Measurements from ENCODE around the gene RYR3. TPM values are rescaled to one million over a fixed set of nuclear protein-coding genes. Genes with fewer than 3 reads are reported as not detected.

Gene RYR3
- total and polyA plus RNA-seq, 4 donors = 0.09 to 1.4 (median 0.47) TPM

GRCh38 chr15:33912326-33912725, 601.6 kb downstream of the RYR3 start:
- no peaks in the 10 kb centered on the region for H3K36me3 ChIP-seq (ENCODE audit: control insufficient read depth in 4 of 4, insufficient read depth in 4 of 4, low read length in 4 of 4)
- no peak for TF ChIP-seq CTCF (IDR thresholded peaks at IDR 0.05; ENCODE audit: control extremely low read depth, extremely low read depth)
- ATAC-seq (ENCODE audit: insufficient read depth, low FRiP score) (no peak), DNase-seq (no peak)
- H3K9ac ChIP-seq (ENCODE audit: insufficient read depth in 1 of 2, low read length in 2 of 2) = no peak overlapping the region
- no peaks in the 10 kb centered on the region for H3K4me1 ChIP-seq (ENCODE audit: control insufficient read depth in 5 of 5, insufficient read depth in 5 of 5, low read length in 5 of 5)
- no peak overlapping the region for H3K4me3 ChIP-seq
- H3K27me3 ChIP-seq (ENCODE audit: control insufficient read depth in 3 of 3, insufficient read depth in 3 of 3, low read length in 2 of 3) = no peaks in the 10 kb centered on the region
- no peak overlapping the region for H3K27ac ChIP-seq (ENCODE audit: low read depth in 1 of 2, low read length in 1 of 2)
- no peaks in the 10 kb centered on the region for H3K9me3 ChIP-seq (ENCODE audit: control insufficient read depth in 4 of 4, insufficient read depth in 3 of 4, low read length in 3 of 4)

- DNase-seq (no peak), ATAC-seq (ENCODE audit: insufficient read depth, low FRiP score) (no peak)
- H3K9me3 ChIP-seq (ENCODE audit: control insufficient read depth in 4 of 4, insufficient read depth in 3 of 4, low read length in 3 of 4) = no peaks in the 10 kb centered on the region
- H3K4me1 ChIP-seq (ENCODE audit: control insufficient read depth in 5 of 5, insufficient read depth in 5 of 5, low read length in 5 of 5) = no peaks in the 10 kb centered on the region
- 92 to 95% methylated on average over 1 of the region's 1 CpG for WGBS, 2 donors
- H3K4me3 ChIP-seq = no peak overlapping the region
- no peak overlapping the region for H3K27ac ChIP-seq (ENCODE audit: low read depth in 1 of 2, low read length in 1 of 2)
- no peaks in the 10 kb centered on the region for H3K36me3 ChIP-seq (ENCODE audit: control insufficient read depth in 4 of 4, insufficient read depth in 4 of 4, low read length in 4 of 4)
- no peak for TF ChIP-seq CTCF (IDR thresholded peaks at IDR 0.05; ENCODE audit: control extremely low read depth, extremely low read depth)
- no peaks in the 10 kb centered on the region for H3K27me3 ChIP-seq (ENCODE audit: control insufficient read depth in 3 of 3, insufficient read depth in 3 of 3, low read length in 2 of 3)
- H3K9ac ChIP-seq (ENCODE audit: insufficient read depth in 1 of 2, low read length in 2 of 2) = no peak overlapping the region
These were observed 602.7 kb downstream of the RYR3 start for GRCh38 chr15:33913459-33913858.

Small RNA genes lying within 50 kb of the gene (small RNA-seq; reads per million reads assigned to genes)
- gene RF00019 (ENCODE audit: low replicate concordance) = not detected

Other genes with a start within 250 kb of the RYR3 start
- 10 to 100 TPM; 23.7 to 45.2 TPM for gene FMN1, start 116.3 kb upstream of the RYR3 start, total RNA-seq
- gene FMN1, start 116.3 kb upstream of the RYR3 start, polyA plus RNA-seq = 1 to 10 TPM; 4.6 to 7.7 TPM

Data from lung (tissue), 13 donors.